ENCODE measurements around the gene AUTS2. TPM values are rescaled to one million over a fixed set of nuclear protein-coding genes. Genes with fewer than 3 reads are reported as not detected.

Gene AUTS2
- polyA plus RNA-seq, 3 donors, result 0.08 to 0.35 TPM; not detected in 1

DNA sequence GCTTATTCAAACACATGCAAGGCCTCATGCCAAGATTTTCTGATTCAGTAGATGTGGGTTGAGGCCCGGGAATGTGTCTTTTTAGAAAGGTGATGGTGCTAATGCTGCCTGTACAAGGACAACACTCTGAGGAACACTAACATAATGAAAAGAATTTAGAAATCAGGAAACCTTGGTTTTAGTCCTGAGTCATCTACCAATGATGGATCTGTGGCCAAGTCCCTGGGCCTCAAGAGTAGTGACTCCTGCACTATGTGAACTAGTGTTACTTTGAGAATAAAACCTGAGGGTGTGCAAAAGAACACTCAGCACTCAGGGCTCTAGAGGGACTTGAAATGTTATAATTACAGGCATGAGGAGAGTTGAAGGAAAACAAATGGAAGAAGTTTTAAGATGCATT lies 792.0 kb downstream of the AUTS2 start:
- H3K4me3 Mint-ChIP-seq, result no peak overlapping the region
- intact Hi-C loops (cut with micrococcal nuclease), result no loop called here
- peaks cover 0 to 2% (median 0%) of the 10 kb centered on the region in 7 donors for H3K9me3 Mint-ChIP-seq
- Histone ChIP-seq H3K79me2 (ENCODE audit: insufficient read depth, low read length) (no peaks in the 10 kb centered on the region), H3K36me3 (replicated peaks in 1 of 2; ENCODE audit: control insufficient read depth in 1 of 2, insufficient read depth in 2 of 2, low read length in 2 of 2) (no peaks in the 10 kb centered on the region), H3K9me3 (replicated peaks in 1 of 2; ENCODE audit: control insufficient read depth in 1 of 2, insufficient read depth in 1 of 2, low read length in 2 of 2) (no peaks in the 10 kb centered on the region), H3K4me2 (replicated peaks; ENCODE audit: extremely low read depth, low read length, poor library complexity, severe bottlenecking) (no peak overlapping the region), H3K27ac (ENCODE audit: low read depth in 1 of 2, low read length in 2 of 2) (no peak overlapping the region), H3K4me1 (ENCODE audit: control insufficient read depth in 1 of 2, insufficient read depth in 2 of 2, low read length in 2 of 2) (no peaks in the 10 kb centered on the region), H4K20me1 (ENCODE audit: insufficient read depth, low read length) (no peaks in the 10 kb centered on the region), H3K27me3 (ENCODE audit: control insufficient read depth in 2 of 2, insufficient read depth in 2 of 2, low read length in 2 of 2) (no peaks in the 10 kb centered on the region), H3K4me3 (replicated peaks in 1 of 3; ENCODE audit: low read depth in 2 of 3, low read length in 3 of 3) (no peak overlapping the region), H2AFZ (ENCODE audit: insufficient read depth, low read depth, low read length, poor library complexity, severe bottlenecking) (no peak overlapping the region), H3K9ac (ENCODE audit: insufficient read depth, low read length, poor library complexity, severe bottlenecking) (no peak overlapping the region)
- no peaks in the 10 kb centered on the region for H3K36me3 Mint-ChIP-seq
- no CpG with 5 or more reads among the region's 1 CpG for WGBS (ENCODE audit: insufficient coverage)
- no peak overlapping the region for H3K27ac Mint-ChIP-seq
- no peak for DNase-seq
- TF ChIP-seq, protein P1, sequence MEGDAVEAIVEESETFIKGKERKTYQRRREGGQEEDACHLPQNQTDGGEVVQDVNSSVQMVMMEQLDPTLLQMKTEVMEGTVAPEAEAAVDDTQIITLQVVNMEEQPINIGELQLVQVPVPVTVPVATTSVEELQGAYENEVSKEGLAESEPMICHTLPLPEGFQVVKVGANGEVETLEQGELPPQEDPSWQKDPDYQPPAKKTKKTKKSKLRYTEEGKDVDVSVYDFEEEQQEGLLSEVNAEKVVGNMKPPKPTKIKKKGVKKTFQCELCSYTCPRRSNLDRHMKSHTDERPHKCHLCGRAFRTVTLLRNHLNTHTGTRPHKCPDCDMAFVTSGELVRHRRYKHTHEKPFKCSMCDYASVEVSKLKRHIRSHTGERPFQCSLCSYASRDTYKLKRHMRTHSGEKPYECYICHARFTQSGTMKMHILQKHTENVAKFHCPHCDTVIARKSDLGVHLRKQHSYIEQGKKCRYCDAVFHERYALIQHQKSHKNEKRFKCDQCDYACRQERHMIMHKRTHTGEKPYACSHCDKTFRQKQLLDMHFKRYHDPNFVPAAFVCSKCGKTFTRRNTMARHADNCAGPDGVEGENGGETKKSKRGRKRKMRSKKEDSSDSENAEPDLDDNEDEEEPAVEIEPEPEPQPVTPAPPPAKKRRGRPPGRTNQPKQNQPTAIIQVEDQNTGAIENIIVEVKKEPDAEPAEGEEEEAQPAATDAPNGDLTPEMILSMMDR (IDR thresholded peaks at IDR 0.05), result no peak
- H3K4me1 Mint-ChIP-seq, result no peaks in the 10 kb centered on the region
- H3K27me3 Mint-ChIP-seq (ENCODE audit: low read depth in 3 of 3), result no peaks in the 10 kb centered on the region

DNA sequence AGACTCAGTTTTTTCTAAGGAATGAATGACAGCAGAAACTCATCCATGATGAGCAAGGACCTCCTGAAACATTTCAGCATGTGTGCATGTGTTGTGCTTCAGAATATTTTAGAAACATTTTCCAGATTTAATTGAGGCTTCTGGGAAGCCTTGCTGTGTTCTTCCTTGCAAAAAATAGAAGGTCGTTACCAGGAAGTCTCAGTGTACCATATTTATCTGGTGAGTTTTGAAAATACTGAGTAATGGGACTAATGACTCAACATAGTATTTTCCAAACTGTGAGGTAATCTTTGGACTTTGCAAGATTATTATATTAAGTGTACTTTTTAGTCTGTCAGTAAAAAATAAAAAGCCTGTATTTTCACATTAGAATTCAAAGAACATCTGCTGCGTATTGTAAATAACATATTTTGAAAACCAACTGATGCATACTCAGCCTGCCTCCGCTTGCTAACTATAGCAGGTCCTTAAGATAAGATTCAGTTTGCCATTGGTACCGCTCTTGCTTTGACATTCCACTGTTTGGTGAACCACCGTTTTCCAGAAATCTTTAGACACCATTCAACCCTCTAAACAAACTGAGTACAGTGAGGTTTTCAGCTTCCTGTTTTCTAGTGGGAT lies 794.1 kb downstream of the AUTS2 start:
- H3K9me3 Mint-ChIP-seq, result peaks cover 0 to 2% (median 0%) of the 10 kb centered on the region in 7 donors
- Histone ChIP-seq H3K36me3 (replicated peaks in 1 of 2; ENCODE audit: control insufficient read depth in 1 of 2, insufficient read depth in 2 of 2, low read length in 2 of 2) (no peaks in the 10 kb centered on the region), H3K4me3 (replicated peaks in 1 of 3; ENCODE audit: low read depth in 2 of 3, low read length in 3 of 3) (no peak overlapping the region), H3K4me2 (replicated peaks; ENCODE audit: extremely low read depth, low read length, poor library complexity, severe bottlenecking) (no peak overlapping the region), H2AFZ (ENCODE audit: insufficient read depth, low read depth, low read length, poor library complexity, severe bottlenecking) (no peak overlapping the region), H3K9me3 (replicated peaks in 1 of 2; ENCODE audit: control insufficient read depth in 1 of 2, insufficient read depth in 1 of 2, low read length in 2 of 2) (no peaks in the 10 kb centered on the region), H3K27ac (ENCODE audit: low read depth in 1 of 2, low read length in 2 of 2) (no peak overlapping the region), H4K20me1 (ENCODE audit: insufficient read depth, low read length) (no peaks in the 10 kb centered on the region), H3K9ac (ENCODE audit: insufficient read depth, low read length, poor library complexity, severe bottlenecking) (no peak overlapping the region), H3K4me1 (ENCODE audit: control insufficient read depth in 1 of 2, insufficient read depth in 2 of 2, low read length in 2 of 2) (no peaks in the 10 kb centered on the region), H3K27me3 (ENCODE audit: control insufficient read depth in 2 of 2, insufficient read depth in 2 of 2, low read length in 2 of 2) (no peaks in the 10 kb centered on the region), H3K79me2 (ENCODE audit: insufficient read depth, low read length) (no peaks in the 10 kb centered on the region)
- DNase-seq, result no peak
- TF ChIP-seq, protein P1 (IDR thresholded peaks at IDR 0.05), result no peak
- 100% methylated on average over 2 of the region's 5 CpGs for WGBS (ENCODE audit: insufficient coverage)
- H3K27ac Mint-ChIP-seq, result no peak overlapping the region
- H3K36me3 Mint-ChIP-seq, result no peaks in the 10 kb centered on the region
- H3K4me3 Mint-ChIP-seq, result no peak overlapping the region
- H3K27me3 Mint-ChIP-seq (ENCODE audit: low read depth in 3 of 3), result no peaks in the 10 kb centered on the region
- intact Hi-C loops (cut with micrococcal nuclease), result no loop called here
- H3K4me1 Mint-ChIP-seq, result no peaks in the 10 kb centered on the region

Measured in CD14-positive monocyte (primary cell).